Measurements from ENCODE around the gene USP49.

USP49 gene

GRCh38 chr6:41785254-41785653 is 109.9 kb downstream of the USP49 start:
- H3K36me3 ChIP-seq (ENCODE audit: control insufficient read depth, insufficient read depth, low read length), result peaks cover 5% of the 10 kb centered on the region
- TF ChIP-seq CTCF (IDR thresholded peaks at IDR 0.05; ENCODE audit: insufficient read depth, low read length, poor library complexity, severe bottlenecking), result no peak
- H3K4me3 ChIP-seq (replicated peaks; ENCODE audit: low read depth, low read length), result no peak overlapping the region
- no peak for DNase-seq (ENCODE audit: extremely low read depth, insufficient read length)
- no peaks in the 10 kb centered on the region for H3K27me3 ChIP-seq (replicated peaks; ENCODE audit: control insufficient read depth, insufficient read depth, low read length)

- H3K27me3 ChIP-seq (replicated peaks; ENCODE audit: control insufficient read depth, insufficient read depth, low read length), result no peaks in the 10 kb centered on the region
- no peak overlapping the region for H3K4me3 ChIP-seq (replicated peaks; ENCODE audit: low read depth, low read length)
- peaks cover 2% of the 10 kb centered on the region for H3K36me3 ChIP-seq (ENCODE audit: control insufficient read depth, insufficient read depth, low read length)
- no peak for TF ChIP-seq CTCF (IDR thresholded peaks at IDR 0.05; ENCODE audit: insufficient read depth, low read length, poor library complexity, severe bottlenecking)
- no peak for DNase-seq (ENCODE audit: extremely low read depth, insufficient read length)
Observed at GRCh38 chr6:41784581-41785171, 110.5 kb downstream of the USP49 start.

GRCh38 chr6:41783106-41783780 is 111.9 kb downstream of the USP49 start:
- Histone ChIP-seq H3K36me3 (ENCODE audit: control insufficient read depth, insufficient read depth, low read length) (no peaks in the 10 kb centered on the region), H3K4me3 (replicated peaks; ENCODE audit: low read depth, low read length) (no peak overlapping the region), H3K27me3 (replicated peaks; ENCODE audit: control insufficient read depth, insufficient read depth, low read length) (no peaks in the 10 kb centered on the region)
- no peak for DNase-seq (ENCODE audit: extremely low read depth, insufficient read length)
- TF ChIP-seq CTCF (IDR thresholded peaks at IDR 0.05; ENCODE audit: insufficient read depth, low read length, poor library complexity, severe bottlenecking), result no peak

- TF ChIP-seq CTCF (IDR thresholded peaks at IDR 0.05; ENCODE audit: insufficient read depth, low read length, poor library complexity, severe bottlenecking), result no peak
- Histone ChIP-seq H3K27me3 (replicated peaks; ENCODE audit: control insufficient read depth, insufficient read depth, low read length) (no peaks in the 10 kb centered on the region), H3K4me3 (replicated peaks; ENCODE audit: low read depth, low read length) (no peak overlapping the region), H3K36me3 (ENCODE audit: control insufficient read depth, insufficient read depth, low read length) (no peaks in the 10 kb centered on the region)
- DNase-seq (ENCODE audit: extremely low read depth, insufficient read length), result no peak
Observed at GRCh38 chr6:41781366-41781730, 113.8 kb downstream of the USP49 start.

- no peak for DNase-seq (ENCODE audit: extremely low read depth, insufficient read length)
- no peak for TF ChIP-seq CTCF (IDR thresholded peaks at IDR 0.05; ENCODE audit: insufficient read depth, low read length, poor library complexity, severe bottlenecking)
- no peaks in the 10 kb centered on the region for H3K36me3 ChIP-seq (ENCODE audit: control insufficient read depth, insufficient read depth, low read length)
- peak within 1 kb of the TSS; percentile 69 for H3K4me3 ChIP-seq (replicated peaks; ENCODE audit: low read depth, low read length)
- H3K27me3 ChIP-seq (replicated peaks; ENCODE audit: control insufficient read depth, insufficient read depth, low read length), result no peaks in the 10 kb centered on the region
Observed at GRCh38 chr6:41780551-41781365, 114.4 kb downstream of the USP49 start, which contains the start of gene PRICKLE4. TSS of gene PRICKLE4 (plus strand) at chr6:41780782. CDS start at chr6:41783474, 2,692 bp downstream.
